Measurements from ENCODE around the gene SLC25A19.

SLC25A19 gene

GRCh38 chr17:75239778-75240393, 49.3 kb downstream of the SLC25A19 start:
- no peak for DNase-seq

DNA sequence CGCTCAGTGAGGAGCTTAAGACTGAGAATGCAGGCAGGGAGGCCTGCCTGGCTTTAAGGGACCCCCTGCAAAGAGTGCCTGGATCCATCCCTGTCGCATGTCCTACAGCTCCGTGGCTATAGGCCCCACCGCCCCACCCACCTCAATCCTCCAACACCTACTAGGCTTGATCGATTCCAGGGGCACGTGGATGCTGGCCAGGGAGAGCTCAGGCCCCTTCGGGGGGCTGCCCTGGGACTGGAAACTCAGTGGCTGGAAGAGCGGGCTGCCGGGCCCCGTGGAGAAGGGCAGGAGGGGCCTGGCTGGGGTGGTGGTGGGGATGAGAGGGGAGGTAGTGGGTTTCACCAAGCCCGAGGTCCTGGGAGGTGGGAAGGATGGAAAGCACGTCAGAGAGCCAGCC, 50.0 kb downstream of the SLC25A19 start:
- DNase-seq, result no peak

DNA sequence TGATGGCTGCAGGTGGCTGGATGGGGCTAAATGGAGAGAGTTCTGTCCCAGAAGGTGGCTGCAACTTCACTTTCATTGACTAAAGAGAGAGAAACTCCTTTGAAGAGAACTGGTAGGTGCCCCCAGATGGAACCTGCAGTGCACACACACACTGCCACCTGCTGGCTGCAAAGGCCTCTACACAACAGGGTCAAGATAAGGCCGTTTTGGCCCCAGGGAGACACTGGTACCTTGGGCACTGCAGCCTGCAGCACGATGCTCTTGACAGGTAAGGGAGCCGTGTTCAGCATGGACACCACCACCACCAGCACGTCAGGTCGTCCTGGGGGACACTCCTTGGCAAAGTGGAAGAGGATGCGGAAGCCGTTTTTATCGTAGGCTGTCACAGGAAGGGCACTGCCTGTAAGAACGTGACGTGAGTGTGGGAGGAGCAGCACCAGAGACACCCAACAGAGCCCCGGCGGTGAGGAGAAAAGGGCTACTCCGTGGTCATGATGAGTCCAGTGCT, 50.5 kb downstream of the SLC25A19 start:
- peak; percentile 83 for DNase-seq

DNA sequence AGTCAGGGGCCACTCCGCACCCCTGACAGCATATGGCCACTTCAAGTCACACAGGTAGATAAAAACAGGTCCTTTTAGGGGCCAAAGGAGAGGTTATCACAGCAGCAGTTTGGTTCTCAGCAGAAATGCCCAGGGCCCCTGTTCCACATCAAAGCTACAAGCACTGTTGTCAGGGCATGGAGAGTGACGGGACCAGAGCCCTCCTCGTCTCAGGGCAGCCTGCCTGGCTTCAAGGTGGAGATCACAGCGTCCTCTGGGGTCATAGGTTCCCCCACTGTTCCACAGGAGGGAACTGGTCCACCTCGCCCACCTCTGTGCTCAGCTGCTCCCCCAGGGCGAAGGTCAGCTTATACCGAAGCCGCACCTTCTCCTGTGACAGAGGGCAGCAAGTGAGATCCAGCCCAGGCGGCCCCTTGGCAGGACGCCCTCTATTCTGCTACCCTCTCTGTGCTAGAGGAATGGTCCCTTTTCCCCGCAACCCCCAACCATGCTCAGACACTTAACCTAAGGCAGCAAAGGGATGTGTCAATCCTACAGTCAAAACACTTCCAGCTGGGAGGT, 51.1 kb downstream of the SLC25A19 start:
- DNase-seq, result no peak

- no peak for DNase-seq
Measured at GRCh38 chr17:75237100-75238014, 51.9 kb downstream of the SLC25A19 start.

GRCh38 chr17:75232786-75233185, 56.4 kb downstream of the SLC25A19 start:
- no peak for DNase-seq

- no peak for DNase-seq
Measured at GRCh38 chr17:75231741-75232464, 57.3 kb downstream of the SLC25A19 start.

DNA sequence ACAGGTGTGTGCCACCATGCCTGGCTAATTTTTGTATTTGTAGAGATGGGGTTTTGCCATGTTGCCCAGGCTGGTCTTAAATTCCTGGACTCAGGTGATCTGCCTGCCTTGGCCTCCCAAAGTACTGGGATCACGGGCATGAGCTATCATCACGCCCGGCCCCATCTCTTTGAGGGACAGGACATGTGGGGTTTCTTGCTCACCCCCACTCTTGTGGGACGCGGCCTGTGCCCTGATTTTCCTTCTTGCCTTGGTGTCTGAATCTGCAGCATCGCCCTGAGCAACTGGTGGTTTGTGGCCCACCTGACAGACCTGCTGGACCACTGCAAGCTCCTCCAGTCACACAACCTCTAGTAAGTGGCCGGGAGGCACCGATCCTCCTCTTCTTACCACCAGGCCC, 58.2 kb downstream of the SLC25A19 start:
- DNase-seq, result no peak

- DNase-seq, result no peak
Measured at GRCh38 chr17:75228847-75229246, 60.4 kb downstream of the SLC25A19 start.

GRCh38 chr17:75228305-75228704, 60.9 kb downstream of the SLC25A19 start:
- no peak for DNase-seq

DNA sequence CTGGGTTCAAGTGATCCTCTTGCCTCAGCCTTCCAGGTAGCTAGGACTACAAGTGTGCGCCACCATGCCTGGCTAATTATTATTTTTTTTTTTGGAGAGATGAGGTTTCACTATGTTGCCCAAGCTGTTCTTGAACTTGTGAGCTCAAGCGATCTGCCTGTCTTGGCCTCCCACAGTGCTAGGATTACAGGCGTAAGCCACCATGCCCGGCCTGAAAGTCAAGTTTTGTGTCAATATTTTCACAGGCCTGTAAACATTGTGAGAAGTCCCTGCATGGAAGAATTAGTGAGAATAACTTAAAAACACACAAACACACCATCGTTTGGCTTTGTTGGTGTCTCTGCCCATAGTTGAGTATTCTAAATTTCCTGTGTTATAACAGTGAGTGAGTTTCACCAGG, 61.5 kb downstream of the SLC25A19 start:
- DNase-seq, result no peak

DNA sequence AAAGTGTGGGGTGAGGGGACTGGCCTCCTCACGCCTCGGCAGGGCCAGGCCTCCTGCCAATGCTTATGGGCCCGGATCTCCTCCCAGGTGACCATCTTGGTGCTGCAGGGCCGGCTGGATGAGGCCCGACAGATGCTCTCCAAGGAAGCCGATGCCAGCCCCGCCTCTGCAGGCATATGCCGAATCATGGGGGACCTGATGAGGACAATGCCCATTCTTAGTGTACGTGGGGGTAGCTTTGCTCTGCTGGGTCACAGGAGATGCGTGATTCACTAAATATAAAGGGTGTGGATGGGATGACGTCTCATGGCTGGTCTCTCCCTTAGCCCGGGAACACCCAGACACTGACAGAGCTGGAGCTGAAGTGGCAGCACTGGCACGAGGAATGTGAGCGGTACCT, 64.2 kb downstream of the SLC25A19 start:
- DNase-seq, result no peak
